ENCODE results near the gene OTUD3.

DNA sequence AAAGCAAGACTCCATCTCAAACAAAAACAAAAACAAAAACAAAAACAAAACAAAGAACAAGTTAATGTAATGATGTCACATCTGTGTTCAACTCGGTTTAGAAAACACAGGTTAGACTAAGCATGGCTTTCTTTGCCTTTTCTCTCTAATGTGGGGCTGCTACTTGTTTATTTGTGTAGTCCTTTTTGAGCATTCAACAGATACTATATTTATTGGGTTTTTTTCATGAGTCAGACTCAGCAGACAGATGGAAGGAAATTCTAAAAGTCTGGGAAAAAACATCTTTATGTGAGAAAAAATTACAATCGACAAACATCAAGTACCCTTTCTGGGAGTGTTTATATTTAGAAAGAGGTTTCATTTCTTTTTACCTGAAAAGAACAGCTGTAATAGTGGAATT is 22.3 kb upstream of the OTUD3 start:
- TF ChIP-seq CTCF (IDR thresholded peaks at IDR 0.05) (no peak), POLR2A (IDR thresholded peaks at IDR 0.05) (no peak), POLR2AphosphoS5 (IDR thresholded peaks at IDR 0.05; ENCODE audit: insufficient read depth in 1 of 2, low read depth in 1 of 2) (no peak)
